SK-N-MC (cell line): ENCODE results near the gene PTPRM.

Experiments
- EZH2 ChIP-seq: fragments of 200-600 bp; sonication (generic); IDR thresholded peaks from one replicate; pipeline ENCODE4 v1.6.1; 2017; ENCODE audit warnings: antibody characterized with exemption
- FOXP2 ChIP-seq: optimal IDR thresholded peaks from 2 replicates; pipeline ENCODE3; 2011; ENCODE audit warnings: mild to moderate bottlenecking, moderate library complexity; ENCODE audit not compliant: insufficient read depth; ENCODE audit errors: extremely low read length, control extremely low read depth
- POLR2AphosphoS5 ChIP-seq: IDR thresholded peaks from 2 replicates; pipeline ENCODE4 v1.6.1; 2012; ENCODE audit warnings: mild to moderate bottlenecking, low read depth, low read length, borderline replicate concordance

DNA sequence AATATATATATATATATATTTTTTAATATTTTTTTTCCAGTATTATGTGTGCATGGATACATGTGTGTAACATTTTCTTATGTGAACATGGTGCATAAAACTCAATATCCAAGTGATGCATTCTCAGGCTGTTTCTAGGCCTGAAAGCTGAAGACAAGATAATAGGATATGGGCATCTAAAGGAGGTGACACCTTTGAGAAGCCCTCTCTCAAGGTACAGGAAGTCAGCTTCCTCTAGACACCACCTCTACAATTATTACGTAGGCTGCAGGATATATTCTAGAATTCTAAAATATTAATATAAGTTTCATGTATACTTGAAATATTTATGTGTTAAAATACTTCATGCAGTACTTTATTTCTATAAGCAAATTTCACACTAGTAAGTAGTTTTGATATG lies 327.5 kb downstream of the PTPRM start:
- no peak for TF ChIP-seq POLR2AphosphoS5
- TF ChIP-seq EZH2 = no peak
- TF ChIP-seq FOXP2 = no peak
